ENCODE results near the gene LRRC47.

- TF ChIP-seq GATA2 (IDR thresholded peaks at IDR 0.05; ENCODE audit: low read depth, low read length), result no peak
- TF ChIP-seq GATA3 (IDR thresholded peaks at IDR 0.05; ENCODE audit: low read depth, low read length), result no peak
Measured at GRCh38 chr1:3745071-3745470, 51.2 kb downstream of the LRRC47 start.
